K562 treated with DMSO at 1 percent for 48 hours (cell line): ENCODE data around the gene TEP1. TPM values are rescaled to one million over a fixed set of nuclear protein-coding genes. Genes with fewer than 3 reads are reported as not detected.

Experiments
- total RNA-seq: library from RNA; unstranded; fragments of 300-600 nt; gene quantifications from 2 replicates; pipeline ENCODE4 v1.2.3, GENCODE V29; 2022; ENCODE audit warnings: low replicate concordance; ENCODE audit errors: extremely low read depth

TEP1 gene
- total RNA-seq = not detected in 2 replicates

DNA sequence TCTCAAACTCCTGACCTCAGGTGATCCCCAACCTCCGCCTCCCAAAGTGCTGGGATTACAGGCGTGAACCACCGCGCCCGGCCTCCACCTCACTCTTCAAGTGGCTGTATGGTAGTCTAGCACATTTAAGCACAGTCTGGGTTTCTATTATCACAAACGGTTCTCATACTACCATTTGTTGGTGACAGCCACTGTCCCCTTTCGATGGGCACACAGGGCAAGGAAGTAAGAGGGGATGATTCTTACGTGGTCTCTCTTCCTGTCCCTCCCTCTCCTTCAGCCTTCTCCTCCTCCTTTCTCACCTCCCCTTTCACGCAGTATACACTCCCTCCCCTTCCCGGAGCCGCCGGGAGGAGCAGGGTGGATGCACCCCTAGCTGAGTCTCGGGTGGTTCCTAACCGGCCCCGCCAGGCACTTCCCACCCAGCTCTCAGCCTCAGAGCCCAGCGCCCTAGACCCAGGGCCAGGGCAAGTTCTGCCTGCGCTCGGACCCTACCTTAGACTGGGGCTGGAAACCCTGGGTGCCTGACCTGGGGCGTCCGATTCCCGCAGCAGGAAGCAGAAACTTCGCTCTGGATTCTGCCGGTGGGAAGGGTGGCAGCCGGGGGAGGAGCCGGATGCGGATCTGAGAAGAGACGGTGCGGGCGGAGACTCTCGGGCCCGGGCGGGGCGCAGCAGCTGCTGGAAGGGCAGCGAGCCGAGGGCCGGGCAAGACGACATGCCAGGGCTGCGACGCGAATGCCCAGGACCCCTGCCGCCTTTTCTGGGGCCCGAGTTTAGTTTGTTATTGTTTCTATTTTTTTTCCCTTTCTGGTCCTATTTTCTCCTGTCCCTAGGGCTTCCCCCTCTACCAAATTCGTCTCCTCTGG lies at the start of gene TEP1:
Gene TEP1, minus strand, starts transcription at position 626 of the 868 bp plus-strand sequence. CDS start 5,062 bp downstream, outside the sequence.

DNA sequence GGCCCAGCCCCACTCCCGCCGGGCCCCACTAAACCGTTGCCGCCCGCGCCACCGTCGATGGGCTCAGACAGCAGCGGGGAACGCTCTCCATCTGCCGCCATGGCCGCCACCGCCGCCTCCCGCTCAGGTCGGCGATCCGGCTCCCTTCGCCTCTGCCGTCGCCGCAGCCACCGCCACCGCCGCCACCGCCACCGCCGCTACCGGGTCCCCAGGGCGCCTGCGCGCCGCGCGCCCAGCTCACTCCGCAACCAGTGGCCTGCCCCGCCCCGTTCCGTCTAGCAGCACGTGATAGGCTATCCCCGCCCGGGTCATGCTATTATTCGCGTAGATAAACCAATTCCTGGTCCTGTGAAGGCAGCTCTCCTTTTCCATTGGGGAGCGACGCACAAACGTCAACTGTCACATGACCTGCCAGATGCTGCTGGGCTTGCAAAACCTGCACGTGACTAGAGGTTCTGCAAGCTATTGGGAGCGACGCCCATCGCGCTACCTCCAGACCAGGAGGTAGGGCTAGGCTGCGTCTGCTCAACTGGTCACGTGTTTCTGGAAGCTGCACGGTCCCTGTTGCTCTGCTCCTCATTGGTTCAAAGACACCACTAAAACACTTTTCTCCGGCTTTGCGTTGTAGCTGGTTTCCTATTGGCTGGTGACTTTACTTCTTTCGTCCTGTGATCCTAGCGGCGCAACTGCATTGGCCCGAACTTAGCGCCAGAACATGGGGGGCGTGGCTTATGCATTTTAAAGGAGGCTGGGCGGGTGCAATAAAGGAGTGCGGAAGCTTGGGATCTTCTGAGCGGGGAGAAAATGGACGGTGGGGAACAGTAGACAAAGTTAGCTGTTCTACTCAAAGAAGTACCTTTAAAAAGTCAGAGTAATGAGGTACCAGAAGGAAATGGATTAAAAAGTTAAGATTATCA lies 48.2 kb upstream of the TEP1 start, which contains the start of gene PIP4P1:
Gene PIP4P1, minus strand, starts transcription at position 210 of the 917 bp plus-strand sequence. Its CDS starts 109 bp downstream, at position 101.

DNA sequence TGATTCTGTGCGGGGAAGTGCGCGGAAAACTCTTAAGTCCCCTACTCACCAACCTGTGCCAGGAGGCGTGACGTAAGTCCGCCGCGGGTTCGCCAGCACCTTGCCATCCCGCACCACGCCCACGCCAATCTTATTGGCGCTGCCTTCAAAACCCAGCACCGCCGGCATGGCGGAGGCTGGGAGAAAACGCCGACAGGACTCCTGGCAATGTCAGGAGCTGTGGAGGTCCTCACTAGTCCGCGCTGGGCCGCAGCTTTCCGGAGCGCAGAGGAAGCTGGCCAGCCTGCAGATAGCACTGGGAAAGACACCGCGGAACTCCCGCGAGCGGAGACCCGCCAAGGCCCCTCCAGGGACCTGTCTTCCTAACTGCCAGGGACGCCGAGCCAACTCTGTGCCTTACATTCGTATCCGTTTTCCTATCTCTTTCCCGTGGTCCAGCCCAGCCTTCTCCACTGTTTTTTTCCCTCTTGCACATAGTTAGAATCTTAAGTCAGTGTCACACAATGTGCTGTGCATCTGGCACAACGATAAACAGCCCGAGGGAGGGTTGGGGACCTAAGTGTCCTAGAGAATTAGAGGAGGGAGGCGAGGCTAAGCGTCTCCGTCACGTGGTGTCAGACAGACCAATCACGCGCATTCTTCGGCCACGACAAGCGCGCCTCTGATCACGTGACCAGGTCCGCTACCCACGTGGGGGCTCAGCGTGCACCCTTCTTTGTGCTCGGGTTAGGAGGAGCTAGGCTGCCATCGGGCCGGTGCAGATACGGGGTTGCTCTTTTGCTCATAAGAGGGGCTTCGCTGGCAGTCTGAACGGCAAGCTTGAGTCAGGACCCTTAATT lies 41.4 kb upstream of the TEP1 start, which contains the start of the genes APEX1 and OSGEP:
Gene APEX1, plus strand, starts transcription at position 711 of the 839 bp plus-strand sequence. CDS start 420 bp downstream, outside the sequence.
Gene OSGEP, minus strand, starts transcription at position 297 of the 839 bp plus-strand sequence. Its CDS starts 129 bp downstream, at position 168.

GRCh38 chr14:20435582-20436362 lies 22.5 kb upstream of the TEP1 start, which contains the start of gene KLHL33:
Gene KLHL33 (minus strand): TSS chr14:20436166. CDS start chr14:20435811, 355 bp downstream.

GRCh38 chr14:20343092-20343861 lies 70.0 kb downstream of the TEP1 start, which contains the start of gene PARP2:
Gene PARP2 (plus strand): TSS chr14:20343635. CDS start chr14:20343642, 7 bp downstream.

GRCh38 chr14:20332788-20333493 lies 80.4 kb downstream of the TEP1 start, which contains the start of gene CCNB1IP1:
Gene CCNB1IP1 (minus strand): TSS chr14:20333279. CDS start chr14:20316523, 16,756 bp downstream.

Other genes with a start within 250 kb of the TEP1 start
- not detected in 2 replicates for gene OR11G2, start 222.6 kb downstream of the TEP1 start, total RNA-seq
- not detected in 2 replicates for gene OR11H6, start 189.8 kb downstream of the TEP1 start, total RNA-seq
- gene OR11H7, start 184.5 kb downstream of the TEP1 start, total RNA-seq = not detected in 2 replicates
- gene OR11H4, start 174.2 kb downstream of the TEP1 start, total RNA-seq = not detected in 2 replicates
- gene TTC5, start 107.5 kb downstream of the TEP1 start, total RNA-seq = not detected in 2 replicates
- gene CCNB1IP1, start 80.2 kb downstream of the TEP1 start, total RNA-seq = not detected in 2 replicates
- not detected in 2 replicates for gene PARP2, start 69.9 kb downstream of the TEP1 start, total RNA-seq
- not detected in 2 replicates for gene KLHL33, start 22.7 kb upstream of the TEP1 start, total RNA-seq
- not detected in 2 replicates for gene OSGEP, start 41.3 kb upstream of the TEP1 start, total RNA-seq
- not detected in 2 replicates for gene APEX1, start 41.7 kb upstream of the TEP1 start, total RNA-seq
- not detected in 2 replicates for gene PIP4P1, start 47.9 kb upstream of the TEP1 start, total RNA-seq
- gene PNP, start 55.9 kb upstream of the TEP1 start, total RNA-seq = not detected in 2 replicates
- not detected in 2 replicates for gene RNASE10, start 92.0 kb upstream of the TEP1 start, total RNA-seq
- not detected in 2 replicates for gene RNASE9, start 147.5 kb upstream of the TEP1 start, total RNA-seq
- gene RNASE11, start 174.5 kb upstream of the TEP1 start, total RNA-seq = not detected in 2 replicates
- not detected in 2 replicates for gene RNASE12, start 177.9 kb upstream of the TEP1 start, total RNA-seq
- gene OR6S1, start 228.2 kb upstream of the TEP1 start, total RNA-seq = not detected in 2 replicates